ENCODE measurements around the gene SPRR1B.

- TF ChIP-seq, protein P1, sequence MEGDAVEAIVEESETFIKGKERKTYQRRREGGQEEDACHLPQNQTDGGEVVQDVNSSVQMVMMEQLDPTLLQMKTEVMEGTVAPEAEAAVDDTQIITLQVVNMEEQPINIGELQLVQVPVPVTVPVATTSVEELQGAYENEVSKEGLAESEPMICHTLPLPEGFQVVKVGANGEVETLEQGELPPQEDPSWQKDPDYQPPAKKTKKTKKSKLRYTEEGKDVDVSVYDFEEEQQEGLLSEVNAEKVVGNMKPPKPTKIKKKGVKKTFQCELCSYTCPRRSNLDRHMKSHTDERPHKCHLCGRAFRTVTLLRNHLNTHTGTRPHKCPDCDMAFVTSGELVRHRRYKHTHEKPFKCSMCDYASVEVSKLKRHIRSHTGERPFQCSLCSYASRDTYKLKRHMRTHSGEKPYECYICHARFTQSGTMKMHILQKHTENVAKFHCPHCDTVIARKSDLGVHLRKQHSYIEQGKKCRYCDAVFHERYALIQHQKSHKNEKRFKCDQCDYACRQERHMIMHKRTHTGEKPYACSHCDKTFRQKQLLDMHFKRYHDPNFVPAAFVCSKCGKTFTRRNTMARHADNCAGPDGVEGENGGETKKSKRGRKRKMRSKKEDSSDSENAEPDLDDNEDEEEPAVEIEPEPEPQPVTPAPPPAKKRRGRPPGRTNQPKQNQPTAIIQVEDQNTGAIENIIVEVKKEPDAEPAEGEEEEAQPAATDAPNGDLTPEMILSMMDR (IDR thresholded peaks at IDR 0.05): no peak
- no peak for TF ChIP-seq POLR2A (IDR thresholded peaks at IDR 0.05)
These were observed 2.2 kb upstream of the SPRR1B start for GRCh38 chr1:153028766-153029165.

Data from body of pancreas (tissue), 4 donors.